Endothelial cell of coronary artery (primary cell): ENCODE results near the gene GLIPR1L2. TPM values are rescaled to one million over a fixed set of nuclear protein-coding genes. Genes with fewer than 3 reads are reported as not detected.

ENCODE experiments used
- total RNA-seq: library from RNA; depleted of rRNA; stranded (reverse); fragments of >200 nt; gene quantifications from 2 replicates; pipeline ENCODE4 v1.2.3, GENCODE V29; 2014

The GLIPR1L2 gene
- 0.18 and 0.56 TPM in 2 replicates for total RNA-seq

GRCh38 chr12:75390899-75391538 lies at the start of gene GLIPR1L2:
GLIPR1L2 (plus strand) TSS chr12:75391089; CDS start chr12:75391117, 28 bp downstream.

GRCh38 chr12:75480469-75480949 lies 89.6 kb downstream of the GLIPR1L2 start, which contains the start of gene GLIPR1:
GLIPR1 (plus strand) TSS chr12:75480755; CDS start chr12:75480881, 126 bp downstream.

Other genes with a start within 250 kb of the GLIPR1L2 start
- gene KCNC2, start 181.2 kb upstream of the GLIPR1L2 start, total RNA-seq: not detected in 2 replicates
- gene CAPS2, start 60.8 kb upstream of the GLIPR1L2 start, total RNA-seq: 2.5 and 3.5 TPM in 2 replicates
- gene GLIPR1L1, start 56.4 kb upstream of the GLIPR1L2 start, total RNA-seq: not detected in 2 replicates
- 46.3 and 50.5 TPM in 2 replicates for gene GLIPR1, start 89.7 kb downstream of the GLIPR1L2 start, total RNA-seq
- gene KRR1, start 120.5 kb downstream of the GLIPR1L2 start, total RNA-seq: 27.7 and 28.8 TPM in 2 replicates